Lower leg skin (tissue), 3 donors: ENCODE results near the gene MELK.
"Not testable (repeated sequence)": the region's sequence is repeated elsewhere in the genome, so short reads cannot be mapped to it uniquely, and the experiment has no call there.

Experiments
- CTCF ChIP-seq, 3 donors: fragments of 450-650 bp; IDR thresholded peaks; one replicate each; pipeline ENCODE4 v1.5.1; 2016; ENCODE audit warnings: antibody characterized with exemption in 3 of 3, mild to moderate bottlenecking in 3 of 3, moderate library complexity in 2 of 3
- POLR2A ChIP-seq, 2 donors: fragments of 450-650 bp; IDR thresholded peaks; one replicate each; pipeline ENCODE4 v1.6.1; 2016 to 2017; ENCODE audit warnings: antibody characterized with exemption in 2 of 2, mild to moderate bottlenecking in 1 of 2, moderate library complexity in 1 of 2

- TF ChIP-seq CTCF, POLR2A (IDR thresholded peaks at IDR 0.05): not testable (repeated sequence)
Observed at GRCh38 chr9:36568681-36569080, 4.0 kb upstream of the MELK start.
